CD4-positive, alpha-beta T cell (primary cell): Measurements from ENCODE around the gene PCK2. TPM values are rescaled to one million over a fixed set of nuclear protein-coding genes. Genes with fewer than 3 reads are reported as not detected.

ENCODE experiments used
- ATAC-seq: fragments of 200-7000 bp; cut with Tn5 transposase; one replicate; pipeline ENCODE4 v1.10.0; 2022; ENCODE audit warnings: mild to moderate bottlenecking; ENCODE audit not compliant: poor library complexity
- CTCF ChIA-PET: fragments of 350-600 bp; sonication (Branson Sonifier 250); formaldehyde crosslinking; loops from one replicate; lab custom pipeline; 2021; ENCODE audit warnings: antibody characterized with exemption, inconsistent platforms; lab: Charles Lee
- POLR2A ChIA-PET: fragments of 350-600 bp; sonication (Branson Sonifier 250); formaldehyde crosslinking; loops from one replicate; lab custom pipeline; 2021; ENCODE audit warnings: antibody characterized with exemption, inconsistent platforms; lab: Charles Lee
- DNase-seq, 14 experiments: peaks; one replicate each; pipeline ENCODE4 v3.0.0-alpha.2; 2013 to 2020; ENCODE audit warnings: mixed read lengths in 2 of 14
- H3K27ac ChIP-seq, 2 donors: one replicate each; pipeline versions ENCODE4 v1.5.1 to v1.7.0; 2013; ENCODE audit warnings: low read length in 2 of 2, low read depth in 1 of 2, mild to moderate bottlenecking in 1 of 2
- H3K27me3 ChIP-seq, 2 experiments: 1 replicate in 1 of 2; 2 replicates in 1 of 2; pipeline versions ENCODE4 v1.6.1 to v1.7.0; 2013; ENCODE audit warnings: low read length in 2 of 2, control low read depth in 1 of 2, mild to moderate bottlenecking in 1 of 2, moderate library complexity in 1 of 2; ENCODE audit not compliant: insufficient read depth in 2 of 2, control insufficient read depth in 1 of 2
- H3K36me3 ChIP-seq: one replicate; pipeline ENCODE4 v1.6.1; 2013; ENCODE audit warnings: low read length, control low read depth; ENCODE audit not compliant: insufficient read depth
- H3K4me1 ChIP-seq: one replicate; pipeline ENCODE4 v1.6.1; 2013; ENCODE audit warnings: low read length, control low read depth; ENCODE audit not compliant: insufficient read depth
- H3K4me3 ChIP-seq: one replicate; pipeline ENCODE4 v1.5.1; 2013; ENCODE audit warnings: mild to moderate bottlenecking, low read length, moderate library complexity
- H3K9me3 ChIP-seq, 2 experiments: 1 replicate in 1 of 2; 2 replicates in 1 of 2; pipeline versions ENCODE4 v1.6.1 to v1.7.0; 2013; ENCODE audit warnings: low read length in 2 of 2, mild to moderate bottlenecking in 2 of 2, control low read depth in 1 of 2, moderate library complexity in 1 of 2; ENCODE audit not compliant: control insufficient read depth in 1 of 2, insufficient read depth in 1 of 2
- H3K27ac Mint-ChIP-seq: one replicate; pipeline ENCODE4 v1.8.0; 2020; ENCODE audit warnings: mixed read lengths
- H3K27me3 Mint-ChIP-seq: one replicate; pipeline ENCODE4 v1.8.0; 2021; ENCODE audit warnings: mixed read lengths
- H3K36me3 Mint-ChIP-seq: one replicate; pipeline ENCODE4 v1.8.0; 2021; ENCODE audit warnings: low read depth, mixed read lengths
- H3K4me1 Mint-ChIP-seq: one replicate; pipeline ENCODE4 v1.8.0; 2021; ENCODE audit warnings: low read depth, mixed read lengths
- H3K4me3 Mint-ChIP-seq: one replicate; pipeline ENCODE4 v1.8.0; 2020; ENCODE audit warnings: mild to moderate bottlenecking, mixed read lengths
- H3K9me3 Mint-ChIP-seq: one replicate; pipeline ENCODE4 v1.8.0; 2020; ENCODE audit warnings: mixed read lengths
- CTCF ChIP-seq: fragments of 200-600 bp; IDR thresholded peaks from one replicate; pipeline ENCODE4 v1.8.0; 2022; ENCODE audit warnings: antibody characterized with exemption, mild to moderate bottlenecking
- intact Hi-C, 2 experiments: fragments of 100-400 bp; cut with DNase I in 1 of 2; cut with micrococcal nuclease in 1 of 2; formaldehyde crosslinking; loops; one replicate each; pipeline versions ENCODE4 v1.15.1 to v1.9.0; 2023 to 2025; cut with DNase I, micrococcal nuclease
- total RNA-seq, 174 experiments: library from RNA in 2 of 174; stranded (reverse) in 2 of 174; gene quantifications; one replicate each; pipeline ENCODE4 v1.2.3 and lab custom pipeline; 2021 to 2026

The PCK2 gene
- total RNA-seq, 2 experiments from 2014 or later: 5.2 to 7.4 TPM

GRCh38 chr14:24077086-24077485, 17.0 kb upstream of the PCK2 start:
- ChIA-PET CTCF (no interaction called here), POLR2A (no interaction called here)
- DNase-seq (no peak), ATAC-seq (no peak)
- Mint-ChIP-seq H3K9me3 (no peaks in the 10 kb centered on the region), H3K27ac (no peak overlapping the region), H3K4me3 (no peak overlapping the region), H3K27me3 (no peaks in the 10 kb centered on the region), H3K4me1 (peaks cover 20% of the 10 kb centered on the region), H3K36me3 (no peaks in the 10 kb centered on the region)
- Histone ChIP-seq H3K36me3 (no peaks in the 10 kb centered on the region), H3K9me3 (no peaks in the 10 kb centered on the region), H3K27me3 (no peaks in the 10 kb centered on the region), H3K4me1 (peaks cover 19% of the 10 kb centered on the region), H3K4me3 (no peak overlapping the region), H3K27ac (no peak overlapping the region)
- TF ChIP-seq CTCF: no peak
- intact Hi-C loops: no loop called here

- no peaks in the 10 kb centered on the region for H3K9me3 ChIP-seq
- intact Hi-C loops: no loop called here
- H3K27me3 ChIP-seq: no peaks in the 10 kb centered on the region
- ChIA-PET CTCF (no interaction called here), POLR2A (interaction anchor here (0.7 to 5.1 kb wide), 2 partner anchors 8 to 16 kb away, joined by 3 to 89 read pairs; partner anchors contain the start of gene PCK2)
- H3K4me1 Mint-ChIP-seq: peaks cover 24% of the 10 kb centered on the region
- no peaks in the 10 kb centered on the region for H3K36me3 ChIP-seq
- no peak overlapping the region for H3K27ac Mint-ChIP-seq
- no peaks in the 10 kb centered on the region for H3K9me3 Mint-ChIP-seq
- no peaks in the 10 kb centered on the region for H3K27me3 Mint-ChIP-seq
- no peak overlapping the region for H3K27ac ChIP-seq
- H3K4me1 ChIP-seq: peaks cover 21% of the 10 kb centered on the region
- H3K4me3 ChIP-seq: no peak overlapping the region
- no peaks in the 10 kb centered on the region for H3K36me3 Mint-ChIP-seq
- DNase-seq: no peak
- no peak for TF ChIP-seq CTCF
- ATAC-seq: no peak
- peak overlapping the region; percentile 42 for H3K4me3 Mint-ChIP-seq
Observed at GRCh38 chr14:24078146-24078545, 16.0 kb upstream of the PCK2 start.

- no peak for TF ChIP-seq CTCF
- Histone ChIP-seq H3K27me3 (no peaks in the 10 kb centered on the region), H3K4me1 (peaks cover 21% of the 10 kb centered on the region), H3K36me3 (no peaks in the 10 kb centered on the region), H3K27ac (no peak overlapping the region), H3K4me3 (no peak overlapping the region), H3K9me3 (no peaks in the 10 kb centered on the region)
- no peaks in the 10 kb centered on the region for H3K36me3 Mint-ChIP-seq
- DNase-seq (no peak), ATAC-seq (no peak)
- ChIA-PET POLR2A (interaction anchor here (1.2 to 5.1 kb wide), 7 partner anchors 14 to 82 kb away, joined by 3 to 89 read pairs (median 10); partner anchors contain the start of genes CARMIL3, DCAF11, IRF9 and NRL), CTCF (interaction anchor here (1.6 to 3.4 kb wide), 3 partner anchors 11 to 43 kb away, joined by 4 to 21 read pairs (median 8); no protein-coding TSS in a partner anchor)
- H3K27me3 Mint-ChIP-seq: no peaks in the 10 kb centered on the region
- no peaks in the 10 kb centered on the region for H3K9me3 Mint-ChIP-seq
- H3K4me3 Mint-ChIP-seq: peak overlapping the region; percentile 91
- intact Hi-C loops: no loop called here
- peaks cover 24% of the 10 kb centered on the region for H3K4me1 Mint-ChIP-seq
- no peak overlapping the region for H3K27ac Mint-ChIP-seq
Observed at GRCh38 chr14:24079491-24080141, 14.5 kb upstream of the PCK2 start.
